ENCODE results near the gene RAB11FIP2. TPM values are rescaled to one million over a fixed set of nuclear protein-coding genes. Genes with fewer than 3 reads are reported as not detected.

RAB11FIP2 gene
- 12.1 and 13.2 TPM in 2 replicates for total RNA-seq

GRCh38 chr10:118046395-118047156 is at the start of gene RAB11FIP2:
Gene RAB11FIP2, minus strand, starts transcription at chr10:118046941. Its CDS starts 778 bp downstream, at chr10:118046163.

